GM12878 (cell line): Measurements from ENCODE around the gene RAB35. TPM values are rescaled to one million over a fixed set of nuclear protein-coding genes. Genes with fewer than 3 reads are reported as not detected.

Source experiments
- ATAC-seq: fragments of 200-7000 bp; cut with Tn5 transposase; 3 replicates; pipeline ENCODE4 v1.9.1; 2020; ENCODE audit warnings: mild to moderate bottlenecking, moderate library complexity
- BruUV-seq: library from RNA; stranded (reverse); fragments of 400-500 nt; replicated peaks from 2 replicates; lab custom pipeline; 2021; lab: Mats Ljungman, UMichigan
- CTCF ChIA-PET: fragments of 300-600 bp; sonication (Branson Sonifier 250); formaldehyde crosslinking; extraction: SDS; loops from one replicate; lab custom pipeline; 2021; ENCODE audit warnings: inconsistent platforms; lab: Yijun Ruan, JAX
- POLR2A ChIA-PET: fragments of 350-600 bp; formaldehyde crosslinking; extraction: SDS; loops from one replicate; lab custom pipeline; 2021; ENCODE audit warnings: inconsistent platforms; lab: Charles Lee
- RAD21 ChIA-PET: fragments of 300-600 bp; sonication (Branson Sonifier 250); formaldehyde crosslinking; loops from one replicate; lab custom pipeline; 2023; ENCODE audit warnings: antibody characterized with exemption; ENCODE audit not compliant: unreplicated experiment; lab: Charles Lee
- SMC1A ChIA-PET: fragments of 300-600 bp; sonication (Branson Sonifier 250); formaldehyde crosslinking; loops from one replicate; lab custom pipeline; 2023; ENCODE audit not compliant: unreplicated experiment, uncharacterized antibody; lab: Charles Lee
- DNase-seq: peaks from one replicate; pipeline ENCODE4 v3.0.0-alpha.2; 2011; ENCODE audit warnings: low read depth, low spot score
- FAIRE-seq: peaks from 3 replicates; lab custom pipeline; 2011; peaks lifted over from hg19 to GRCh38; lab: Jason Lieb, UNC
- H2AFZ ChIP-seq: 2 replicates; pipeline ENCODE4 v1.6.0; 2011; ENCODE audit warnings: low read depth, low read length, control low read depth; ENCODE audit not compliant: control insufficient read depth
- H3K27ac ChIP-seq: 2 replicates; pipeline ENCODE4 v1.5.1; 2011; ENCODE audit warnings: control low read depth; ENCODE audit not compliant: control insufficient read depth, insufficient read depth
- H3K27me3 ChIP-seq, 2 experiments: replicated peaks in 1 of 2; 2 replicates each; pipeline versions ENCODE4 v1.6.0 to v1.6.1; 2011; ENCODE audit warnings: low read length in 1 of 2; ENCODE audit not compliant: control insufficient read depth in 2 of 2, insufficient read depth in 2 of 2
- H3K36me3 ChIP-seq, 2 experiments: 2 replicates each; pipeline ENCODE4 v1.5.1; 2011; ENCODE audit warnings: low read length in 1 of 2; ENCODE audit not compliant: control insufficient read depth in 2 of 2, insufficient read depth in 2 of 2
- H3K4me1 ChIP-seq: 2 replicates; pipeline ENCODE4 v1.6.1; 2011; ENCODE audit warnings: mild to moderate bottlenecking, low read length, moderate library complexity, mixed read lengths; ENCODE audit not compliant: control insufficient read depth, insufficient read depth
- H3K4me2 ChIP-seq: 2 replicates; pipeline ENCODE4 v1.6.0; 2011; ENCODE audit warnings: control low read depth; ENCODE audit not compliant: control insufficient read depth, insufficient read depth
- H3K4me3 ChIP-seq: fragments of 200-600 bp; sonication (generic); 2 replicates; pipeline ENCODE4 v1.5.1; 2016
- H3K79me2 ChIP-seq: 2 replicates; pipeline ENCODE4 v1.6.0; 2011; ENCODE audit warnings: low read length; ENCODE audit not compliant: control insufficient read depth, insufficient read depth
- H3K9ac ChIP-seq: 2 replicates; pipeline ENCODE4 v1.8.0; 2011; ENCODE audit warnings: low read length, control low read depth, mixed read lengths; ENCODE audit not compliant: control insufficient read depth, insufficient read depth
- H3K9me3 ChIP-seq: replicated peaks from 3 replicates; pipeline ENCODE4 v1.5.1; 2011; ENCODE audit warnings: mild to moderate bottlenecking, low read length; ENCODE audit not compliant: control insufficient read depth, insufficient read depth
- H4K20me1 ChIP-seq: 2 replicates; pipeline ENCODE4 v1.6.0; 2011; ENCODE audit not compliant: control insufficient read depth, insufficient read depth
- BACH1 ChIP-seq: fragments of 450-650 bp; IDR thresholded peaks from 2 replicates; pipeline ENCODE4 v1.6.1; 2017; ENCODE audit warnings: mild to moderate bottlenecking, borderline replicate concordance
- HDGF ChIP-seq: fragments of 450-650 bp; IDR thresholded peaks from 2 replicates; pipeline ENCODE4 v1.6.1; 2016; ENCODE audit warnings: antibody characterized with exemption
- MXI1 ChIP-seq: fragments of 150-350 bp; IDR thresholded peaks from 2 replicates; pipeline ENCODE4 v1.6.1; 2011; ENCODE audit warnings: low read depth, mild to moderate bottlenecking, inconsistent platforms, low read length, improper control_type of control experiment
- NR2F1 ChIP-seq: fragments of 450-650 bp; conservative IDR thresholded peaks from 2 replicates; pipeline ENCODE4 v1.6.1; 2017; ENCODE audit warnings: mild to moderate bottlenecking
- POLR2A ChIP-seq: IDR thresholded peaks from 2 replicates; pipeline ENCODE4 v1.6.1; 2011; ENCODE audit warnings: low read depth, mild to moderate bottlenecking, low read length
- RAD51 ChIP-seq: fragments of 450-650 bp; IDR thresholded peaks from 2 replicates; pipeline ENCODE4 v1.6.1; 2016; ENCODE audit warnings: moderate library complexity, mild to moderate bottlenecking, inconsistent platforms
- SMARCA5 ChIP-seq: fragments of 450-650 bp; IDR thresholded peaks from 2 replicates; pipeline ENCODE4 v1.6.1; 2017; ENCODE audit warnings: mild to moderate bottlenecking
- SUZ12 ChIP-seq: fragments of 200-600 bp; sonication (generic); IDR thresholded peaks from one replicate; pipeline ENCODE4 v1.6.1; 2018; ENCODE audit warnings: antibody characterized with exemption, mild to moderate bottlenecking; ENCODE audit not compliant: unreplicated experiment
- YY1 ChIP-seq: IDR thresholded peaks from 2 replicates; pipeline ENCODE4 v1.6.1; 2011; ENCODE audit warnings: low read depth, mild to moderate bottlenecking, low read length
- ZBED1 ChIP-seq: IDR thresholded peaks from 2 replicates; pipeline ENCODE4 v1.6.1; 2016; ENCODE audit warnings: borderline replicate concordance
- WGBS: methylation state at CpG from one replicate; pipeline ENCODE4 v1.1.6; 2016; ENCODE audit warnings: low lambda C conversion rate; ENCODE audit not compliant: insufficient replicate concordance, insufficient coverage; ENCODE audit errors: missing lambda C conversion rate; 5-methylcytosine and 5-hydroxymethylcytosine counted together
- in situ Hi-C: fragments of 300-500 bp; cut with MboI; formaldehyde crosslinking; loops from 9 replicates; pipeline ENCODE4 v1.14.3; 2018; ENCODE audit warnings: mixed read lengths
- intact Hi-C: fragments of 100-400 bp; cut with micrococcal nuclease; formaldehyde crosslinking; loops from one replicate; pipeline ENCODE4 v1.14.2; 2022; ENCODE audit not compliant: unreplicated experiment
- polyA plus RNA-seq, 11 experiments: library from polyadenylated mRNA; depleted of rRNA in 4 of 11; unstranded in 6 of 11; stranded (reverse) in 5 of 11; fragments of >200 nt; fragmentation: Nextera tagmentation in 4 of 11; fragmentation: Illumina TruSeq in 1 of 11; extraction: Ambion mirVana in 4 of 11; extraction: Trizol in 1 of 11; gene quantifications; 1 replicate in 1 of 11; 2 replicates in 10 of 11; pipeline versions ENCODE4 v1.2.1 to v1.2.3, GENCODE V29; 2011 to 2016; ENCODE audit warnings: inconsistent platforms in 2 of 11, missing spikeins in 2 of 11, low read depth in 1 of 11
- total RNA-seq, 4 experiments: library from RNA; depleted of rRNA in 3 of 4; stranded (reverse); fragments of >200 nt in 3 of 4; fragmentation: Illumina TruSeq in 1 of 4; extraction: Trizol in 1 of 4; gene quantifications; 2 replicates each; pipeline versions ENCODE4 v1.2.1 to v1.2.3, GENCODE V29; 2013 to 2021
- TF ChIP-seq, protein P1 (sequence below): fragments of 450-650 bp; IDR thresholded peaks from 2 replicates; pipeline ENCODE4 v1.6.1; 2016; ENCODE audit warnings: mild to moderate bottlenecking, moderate library complexity, borderline replicate concordance
- TF ChIP-seq, protein P2 (sequence below): fragments of 450-650 bp; IDR thresholded peaks from 2 replicates; pipeline ENCODE4 v1.6.1; 2016; ENCODE audit warnings: mild to moderate bottlenecking
- TF ChIP-seq, protein P3 (sequence below): fragments of 450-650 bp; IDR thresholded peaks from 2 replicates; pipeline ENCODE4 v1.6.1; 2017; ENCODE audit warnings: mild to moderate bottlenecking, moderate library complexity

Gene RAB35
- total and polyA plus RNA-seq, 10 of the 15 experiments (the other 5 are each of a cell fraction or from before 2014, with no cell fraction given), result 0.76 to 99.2 (median 43.8) TPM

DNA sequence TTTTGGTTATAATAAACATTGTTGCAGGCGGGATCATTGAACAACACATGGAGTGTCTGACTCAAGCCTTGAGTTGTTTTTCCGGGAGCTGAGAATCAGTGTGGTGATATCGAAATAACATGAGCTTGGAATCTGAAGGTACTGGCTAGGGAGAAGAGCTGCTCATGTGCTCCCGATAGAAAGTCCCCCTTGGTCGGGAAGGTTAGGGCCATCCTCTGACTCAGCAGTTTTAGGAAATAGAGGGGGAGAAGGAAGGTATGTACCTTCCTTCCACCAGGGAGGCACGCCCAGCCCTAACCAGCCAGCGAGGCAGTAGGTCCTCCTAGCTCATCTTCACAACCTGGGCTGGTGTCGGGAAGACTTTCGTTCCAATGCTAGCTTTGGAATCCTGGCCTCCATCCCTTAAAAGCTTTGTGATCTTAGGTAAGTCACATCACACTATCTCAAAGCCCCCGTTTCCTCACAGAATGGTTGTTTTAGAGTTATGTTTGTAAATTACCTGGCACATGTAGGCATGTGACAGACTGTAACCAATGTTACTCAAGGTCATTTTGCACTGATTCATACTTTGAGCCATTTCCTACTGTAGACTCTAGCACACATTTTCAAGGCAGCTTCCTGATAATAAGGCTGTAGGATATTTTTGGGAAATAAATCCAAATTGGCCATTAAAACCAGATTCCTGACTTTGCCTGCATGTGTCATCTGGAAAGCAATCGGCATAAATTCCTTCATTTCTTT is 1.9 kb upstream of the RAB35 start:
- BruUV-seq, result no TSS peak
- Histone ChIP-seq H3K9me3 (no peaks in the 10 kb centered on the region), H3K9ac (peak overlapping the region; percentile 84), H3K4me1 (peaks cover 54% of the 10 kb centered on the region), H3K4me2 (peak overlapping the region; percentile 99), H4K20me1 (peaks cover 12% of the 10 kb centered on the region), H3K27me3 (no peaks in the 10 kb centered on the region), H3K36me3 (peaks cover 0 to 13% of the 10 kb centered on the region in 2 experiments; a peak in 1 of 4 replicates), H3K4me3 (peak overlapping the region; percentile 76), H3K79me2 (peaks cover 61% of the 10 kb centered on the region), H2AFZ (no peak overlapping the region), H3K27ac (peak overlapping the region; percentile 97)
- no peak for DNase-seq
- WGBS, result 44% methylated on average over 11 of the region's 11 CpGs
- in situ Hi-C loops (no loop called here), intact Hi-C loops (loop anchor here (2.0 to 10.0 kb wide), 3 partner anchors 14 to 146 kb away; partner anchors contain the start of genes GCN1 and PXN)
- ChIA-PET SMC1A (interaction anchor here (1.0 to 9.8 kb wide), 11 partner anchors 8 to 104 kb away, joined by 3 to 142 read pairs (median 15); partner anchors contain the start of gene RPLP0), POLR2A (interaction anchor here (0.6 to 10.4 kb wide), 16 partner anchors 8 to 251 kb away, joined by 3 to 141 read pairs (median 8); partner anchors contain the start of genes BICDL1 and RPLP0), CTCF (interaction anchor here (0.8 to 6.4 kb wide), 9 partner anchors 7 to 130 kb away, joined by 3 to 61 read pairs (median 7); partner anchors contain the start of genes BICDL1 and RPLP0), RAD21 (interaction anchor here (1.4 to 9.6 kb wide), 7 partner anchors 8 to 83 kb away, joined by 3 to 118 read pairs (median 29); partner anchors contain the start of gene RPLP0)
- no peak for FAIRE-seq
- peak; percentile 12 for ATAC-seq
- TF ChIP-seq HDGF (no peak), SUZ12 (no peak), YY1 (no peak), POLR2A (peak; percentile 61; the same call in 1 of the 2 replicates), NR2F1 (peak; percentile 11; the same call in 1 of the 2 replicates), SMARCA5 (peak; percentile 45; the same call in 1 of the 2 replicates), ZBED1 (no peak), RAD51 (peak; percentile 51; the same call in 1 of the 2 replicates), MXI1 (no peak), BACH1 (peak; percentile 97)
- TF ChIP-seq, protein P1, sequence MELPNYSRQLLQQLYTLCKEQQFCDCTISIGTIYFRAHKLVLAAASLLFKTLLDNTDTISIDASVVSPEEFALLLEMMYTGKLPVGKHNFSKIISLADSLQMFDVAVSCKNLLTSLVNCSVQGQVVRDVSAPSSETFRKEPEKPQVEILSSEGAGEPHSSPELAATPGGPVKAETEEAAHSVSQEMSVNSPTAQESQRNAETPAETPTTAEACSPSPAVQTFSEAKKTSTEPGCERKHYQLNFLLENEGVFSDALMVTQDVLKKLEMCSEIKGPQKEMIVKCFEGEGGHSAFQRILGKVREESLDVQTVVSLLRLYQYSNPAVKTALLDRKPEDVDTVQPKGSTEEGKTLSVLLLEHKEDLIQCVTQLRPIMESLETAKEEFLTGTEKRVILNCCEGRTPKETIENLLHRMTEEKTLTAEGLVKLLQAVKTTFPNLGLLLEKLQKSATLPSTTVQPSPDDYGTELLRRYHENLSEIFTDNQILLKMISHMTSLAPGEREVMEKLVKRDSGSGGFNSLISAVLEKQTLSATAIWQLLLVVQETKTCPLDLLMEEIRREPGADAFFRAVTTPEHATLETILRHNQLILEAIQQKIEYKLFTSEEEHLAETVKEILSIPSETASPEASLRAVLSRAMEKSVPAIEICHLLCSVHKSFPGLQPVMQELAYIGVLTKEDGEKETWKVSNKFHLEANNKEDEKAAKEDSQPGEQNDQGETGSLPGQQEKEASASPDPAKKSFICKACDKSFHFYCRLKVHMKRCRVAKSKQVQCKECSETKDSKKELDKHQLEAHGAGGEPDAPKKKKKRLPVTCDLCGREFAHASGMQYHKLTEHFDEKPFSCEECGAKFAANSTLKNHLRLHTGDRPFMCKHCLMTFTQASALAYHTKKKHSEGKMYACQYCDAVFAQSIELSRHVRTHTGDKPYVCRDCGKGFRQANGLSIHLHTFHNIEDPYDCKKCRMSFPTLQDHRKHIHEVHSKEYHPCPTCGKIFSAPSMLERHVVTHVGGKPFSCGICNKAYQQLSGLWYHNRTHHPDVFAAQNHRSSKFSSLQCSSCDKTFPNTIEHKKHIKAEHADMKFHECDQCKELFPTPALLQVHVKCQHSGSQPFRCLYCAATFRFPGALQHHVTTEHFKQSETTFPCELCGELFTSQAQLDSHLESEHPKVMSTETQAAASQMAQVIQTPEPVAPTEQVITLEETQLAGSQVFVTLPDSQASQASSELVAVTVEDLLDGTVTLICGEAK, result no peak
- TF ChIP-seq, protein P2, sequence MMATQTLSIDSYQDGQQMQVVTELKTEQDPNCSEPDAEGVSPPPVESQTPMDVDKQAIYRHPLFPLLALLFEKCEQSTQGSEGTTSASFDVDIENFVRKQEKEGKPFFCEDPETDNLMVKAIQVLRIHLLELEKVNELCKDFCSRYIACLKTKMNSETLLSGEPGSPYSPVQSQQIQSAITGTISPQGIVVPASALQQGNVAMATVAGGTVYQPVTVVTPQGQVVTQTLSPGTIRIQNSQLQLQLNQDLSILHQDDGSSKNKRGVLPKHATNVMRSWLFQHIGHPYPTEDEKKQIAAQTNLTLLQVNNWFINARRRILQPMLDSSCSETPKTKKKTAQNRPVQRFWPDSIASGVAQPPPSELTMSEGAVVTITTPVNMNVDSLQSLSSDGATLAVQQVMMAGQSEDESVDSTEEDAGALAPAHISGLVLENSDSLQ, result no peak
- TF ChIP-seq, protein P3, sequence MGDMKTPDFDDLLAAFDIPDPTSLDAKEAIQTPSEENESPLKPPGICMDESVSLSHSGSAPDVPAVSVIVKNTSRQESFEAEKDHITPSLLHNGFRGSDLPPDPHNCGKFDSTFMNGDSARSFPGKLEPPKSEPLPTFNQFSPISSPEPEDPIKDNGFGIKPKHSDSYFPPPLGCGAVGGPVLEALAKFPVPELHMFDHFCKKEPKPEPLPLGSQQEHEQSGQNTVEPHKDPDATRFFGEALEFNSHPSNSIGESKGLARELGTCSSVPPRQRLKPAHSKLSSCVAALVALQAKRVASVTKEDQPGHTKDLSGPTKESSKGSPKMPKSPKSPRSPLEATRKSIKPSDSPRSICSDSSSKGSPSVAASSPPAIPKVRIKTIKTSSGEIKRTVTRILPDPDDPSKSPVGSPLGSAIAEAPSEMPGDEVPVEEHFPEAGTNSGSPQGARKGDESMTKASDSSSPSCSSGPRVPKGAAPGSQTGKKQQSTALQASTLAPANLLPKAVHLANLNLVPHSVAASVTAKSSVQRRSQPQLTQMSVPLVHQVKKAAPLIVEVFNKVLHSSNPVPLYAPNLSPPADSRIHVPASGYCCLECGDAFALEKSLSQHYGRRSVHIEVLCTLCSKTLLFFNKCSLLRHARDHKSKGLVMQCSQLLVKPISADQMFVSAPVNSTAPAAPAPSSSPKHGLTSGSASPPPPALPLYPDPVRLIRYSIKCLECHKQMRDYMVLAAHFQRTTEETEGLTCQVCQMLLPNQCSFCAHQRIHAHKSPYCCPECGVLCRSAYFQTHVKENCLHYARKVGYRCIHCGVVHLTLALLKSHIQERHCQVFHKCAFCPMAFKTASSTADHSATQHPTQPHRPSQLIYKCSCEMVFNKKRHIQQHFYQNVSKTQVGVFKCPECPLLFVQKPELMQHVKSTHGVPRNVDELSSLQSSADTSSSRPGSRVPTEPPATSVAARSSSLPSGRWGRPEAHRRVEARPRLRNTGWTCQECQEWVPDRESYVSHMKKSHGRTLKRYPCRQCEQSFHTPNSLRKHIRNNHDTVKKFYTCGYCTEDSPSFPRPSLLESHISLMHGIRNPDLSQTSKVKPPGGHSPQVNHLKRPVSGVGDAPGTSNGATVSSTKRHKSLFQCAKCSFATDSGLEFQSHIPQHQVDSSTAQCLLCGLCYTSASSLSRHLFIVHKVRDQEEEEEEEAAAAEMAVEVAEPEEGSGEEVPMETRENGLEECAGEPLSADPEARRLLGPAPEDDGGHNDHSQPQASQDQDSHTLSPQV, result no peak
